C1 segment of cervical spinal cord (tissue), 14 donors: ENCODE data around the gene CAMK2G.
"Not testable (repeated sequence)": the region's sequence is repeated elsewhere in the genome, so short reads cannot be mapped to it uniquely, and the experiment has no call there.

Experiments
- DNase-seq, 14 donors: peaks; one replicate each; lab custom pipeline; 2025; lab: John Stamatoyannopoulos, UW

CAMK2G gene

DNA sequence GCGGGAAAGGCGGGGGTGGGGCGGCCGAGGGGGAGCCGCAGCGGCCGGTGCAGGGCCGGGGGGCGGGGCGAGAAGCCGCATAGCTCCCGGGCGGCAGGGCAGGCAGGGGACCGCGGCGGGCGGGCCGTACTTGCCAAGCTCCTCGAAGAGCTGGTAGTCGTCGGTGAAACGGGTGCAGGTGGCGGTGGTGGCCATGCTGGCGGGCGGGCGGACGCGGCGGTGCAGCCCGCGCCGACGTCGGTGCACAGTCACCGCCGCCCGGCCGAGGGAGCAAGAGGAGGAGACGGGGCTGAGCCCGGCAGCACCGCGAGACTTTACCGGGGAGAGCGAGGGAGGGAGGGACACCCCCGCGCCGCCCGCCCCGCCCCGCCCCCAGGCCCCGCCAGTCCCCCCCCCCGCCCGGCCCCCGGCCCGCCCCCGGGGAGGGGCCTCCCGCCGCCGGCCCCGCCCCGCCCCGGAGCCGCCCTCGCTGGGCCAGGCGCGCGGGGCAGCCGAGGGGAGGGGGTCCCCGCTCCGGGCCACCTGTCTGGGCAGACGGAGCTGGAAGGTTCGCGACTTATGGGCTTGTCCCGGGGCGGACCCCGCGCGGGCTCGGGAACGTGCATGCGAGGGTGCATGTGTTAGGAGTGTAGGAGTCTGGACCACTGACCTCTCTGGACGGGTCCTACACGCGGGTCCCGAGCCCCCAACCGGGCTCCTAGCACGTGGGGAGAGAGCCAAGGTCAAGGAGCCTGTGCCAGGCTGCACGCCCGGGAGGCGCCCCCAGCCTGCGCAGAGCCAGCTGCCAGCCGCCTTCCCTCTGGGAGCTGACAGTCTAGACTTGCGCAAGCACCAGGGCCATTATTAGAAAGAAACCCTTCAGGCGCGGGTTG, at the start of gene CAMK2G:
Gene CAMK2G, minus strand, starts transcription at position 289 of the 872 bp plus-strand sequence. Its CDS starts 94 bp downstream, at position 195.
- DNase-seq: peak in 13 of 14 donors; percentile 21 to 77 (median 65)

DNA sequence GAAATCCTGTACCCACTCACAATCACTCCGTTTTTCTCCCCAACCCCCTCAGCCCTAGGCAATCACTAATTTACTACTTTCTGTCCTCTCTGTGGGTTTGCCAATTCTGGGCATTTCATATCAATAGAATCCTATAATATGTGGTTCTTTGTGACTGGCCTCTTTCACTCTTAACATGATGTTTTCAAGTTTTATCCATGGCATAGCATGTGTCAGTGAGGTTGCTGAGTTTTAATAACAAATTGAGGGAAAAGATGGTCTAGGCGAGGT, 48.4 kb upstream of the CAMK2G start:
- DNase-seq: no peak

DNA sequence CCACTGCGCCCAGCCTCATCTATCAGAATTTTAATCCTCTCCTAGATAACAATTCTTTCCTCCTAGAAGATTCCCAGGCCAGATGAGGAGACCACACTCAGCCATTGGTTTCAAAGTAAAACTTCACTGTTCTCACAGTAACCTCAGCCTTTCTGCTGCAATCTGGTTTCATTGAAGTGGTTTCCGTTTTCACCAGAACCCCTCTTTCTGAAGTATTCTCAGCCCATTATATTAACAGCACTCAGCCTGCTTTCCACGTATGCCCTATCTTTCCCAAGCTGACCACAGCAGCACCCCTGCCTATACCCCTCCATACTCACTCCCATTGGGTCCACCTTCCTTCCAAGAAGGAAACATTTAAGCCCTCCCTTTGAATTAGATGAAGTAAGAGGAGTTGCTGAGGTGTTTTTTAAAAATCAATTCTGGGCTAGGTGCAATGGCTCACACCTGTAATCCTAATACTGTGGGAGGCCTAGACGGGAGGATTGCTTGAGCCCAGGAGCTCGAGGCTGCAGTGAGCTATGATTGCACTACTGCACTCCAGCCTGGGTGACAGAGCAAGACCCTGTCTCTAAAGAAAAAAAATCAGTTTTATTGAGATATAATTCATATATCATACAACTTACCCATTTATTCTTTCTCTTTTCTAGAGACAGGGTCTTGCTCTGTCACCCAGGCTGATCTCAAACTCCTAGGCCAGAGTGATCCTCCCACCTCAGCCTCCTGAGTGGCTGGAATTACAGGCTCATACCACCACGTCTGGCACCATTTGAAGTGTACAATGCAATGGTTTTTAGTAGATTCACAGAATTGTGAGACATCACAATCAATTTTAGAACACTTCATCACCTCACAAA, 47.9 kb upstream of the CAMK2G start:
- DNase-seq: no peak

DNA sequence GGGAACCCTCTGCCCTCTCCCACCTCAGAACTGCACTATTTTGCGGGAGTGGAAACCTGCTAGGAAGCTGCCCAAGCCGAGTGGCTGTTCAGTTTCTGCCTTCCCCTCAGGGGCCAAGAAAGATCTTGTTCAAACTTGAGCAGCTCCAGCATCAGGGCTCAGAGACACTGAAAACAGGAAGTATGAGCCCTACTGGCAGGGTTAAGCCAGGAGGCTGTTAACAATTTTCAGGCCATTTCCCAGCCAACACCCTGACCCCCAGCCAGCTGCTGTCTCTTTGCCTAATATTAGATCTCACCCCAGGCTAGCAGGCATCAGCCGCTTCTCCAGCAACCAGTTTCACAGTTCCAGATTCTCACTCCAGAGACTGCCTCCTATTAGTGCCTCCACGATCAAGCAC, 45.7 kb upstream of the CAMK2G start:
- DNase-seq: peak in 3 of 14 donors; percentile 5 to 19 (median 8)

DNA sequence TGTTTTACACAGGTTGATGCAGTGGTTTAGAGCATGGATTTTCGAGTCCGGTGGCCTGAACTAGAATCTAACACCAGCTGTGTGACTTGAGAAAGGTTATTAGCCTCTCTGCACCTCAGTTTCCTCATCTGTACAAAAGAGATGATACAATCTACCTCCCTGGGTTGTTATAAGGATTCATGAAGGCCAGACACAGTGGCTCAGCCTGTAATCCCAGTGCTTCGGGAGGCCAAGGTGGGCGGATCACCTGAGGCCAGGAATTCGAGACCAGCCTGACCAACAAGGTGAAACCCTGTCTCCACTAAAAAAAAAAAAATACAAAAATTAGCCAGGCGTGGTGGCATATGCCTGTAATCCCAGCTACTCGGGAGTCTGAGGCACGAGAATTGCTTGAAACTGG, 45.1 kb upstream of the CAMK2G start:
- DNase-seq: not testable (repeated sequence)

DNA sequence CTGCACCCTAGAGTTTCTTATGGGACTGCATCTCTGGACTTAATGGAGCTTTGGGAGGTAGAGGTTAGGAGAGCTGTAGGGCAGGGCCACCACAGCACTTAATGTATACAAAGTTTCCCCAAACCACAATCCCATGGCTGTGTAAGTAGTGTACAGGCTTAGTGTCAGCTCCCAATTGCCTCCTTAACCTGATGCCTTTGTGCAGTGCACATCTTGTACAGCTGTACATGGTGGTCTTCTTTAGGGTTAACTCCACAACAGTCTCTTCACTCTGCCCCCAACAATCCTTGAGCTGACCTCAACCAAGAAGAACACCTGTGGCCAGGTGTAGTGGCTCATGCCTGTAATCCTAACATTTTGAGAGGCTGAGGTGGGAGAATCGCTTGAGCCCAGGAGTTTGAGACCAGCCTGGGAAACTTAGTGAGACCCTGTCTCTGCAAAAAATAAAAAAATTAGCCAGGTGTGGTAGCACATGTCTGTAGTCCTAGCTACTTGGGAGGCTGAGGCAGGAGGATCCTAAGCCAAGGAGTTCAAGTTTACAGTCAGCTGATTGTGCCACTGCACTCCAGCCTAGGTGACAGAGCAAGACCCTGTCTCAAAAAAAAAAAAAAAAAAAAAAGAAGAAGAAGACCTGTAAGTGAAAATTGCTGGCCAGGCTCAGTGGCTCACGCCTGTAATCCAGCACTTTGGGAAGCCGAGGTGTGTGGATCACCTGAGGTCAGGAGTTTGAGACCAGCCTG, 43.4 kb upstream of the CAMK2G start:
- no peak for DNase-seq

DNA sequence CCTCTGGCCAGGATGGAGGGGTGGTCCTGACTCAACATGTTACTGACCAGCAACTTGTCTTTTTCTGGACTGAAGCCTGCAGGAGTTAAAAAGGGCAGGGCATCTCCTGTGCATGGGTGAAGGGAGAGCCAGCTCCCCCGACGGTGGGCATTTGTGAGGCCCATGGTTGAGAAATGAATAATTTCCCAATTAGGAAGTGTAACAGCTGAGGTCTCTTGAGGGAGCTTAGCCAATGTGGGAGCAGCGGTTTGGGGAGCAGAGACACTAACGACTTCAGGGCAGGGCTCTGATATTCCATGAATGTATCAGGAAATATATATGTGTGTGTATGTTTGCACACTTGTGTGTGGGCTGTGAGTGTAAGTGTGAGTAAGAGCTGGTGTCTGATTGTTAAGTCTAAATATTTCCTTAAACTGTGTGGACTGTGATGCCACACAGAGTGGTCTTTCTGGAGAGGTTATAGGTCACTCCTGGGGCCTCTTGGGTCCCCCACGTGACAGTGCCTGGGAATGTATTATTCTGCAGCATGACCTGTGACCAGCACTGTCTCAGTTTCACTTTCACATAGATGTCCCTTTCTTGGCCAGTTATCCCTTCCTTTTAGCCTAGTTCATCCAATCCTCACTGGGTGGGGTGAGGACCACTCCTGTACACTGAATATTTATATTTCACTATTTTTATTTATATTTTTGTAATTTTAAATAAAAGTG, 42.6 kb upstream of the CAMK2G start:
- DNase-seq: no peak

DNA sequence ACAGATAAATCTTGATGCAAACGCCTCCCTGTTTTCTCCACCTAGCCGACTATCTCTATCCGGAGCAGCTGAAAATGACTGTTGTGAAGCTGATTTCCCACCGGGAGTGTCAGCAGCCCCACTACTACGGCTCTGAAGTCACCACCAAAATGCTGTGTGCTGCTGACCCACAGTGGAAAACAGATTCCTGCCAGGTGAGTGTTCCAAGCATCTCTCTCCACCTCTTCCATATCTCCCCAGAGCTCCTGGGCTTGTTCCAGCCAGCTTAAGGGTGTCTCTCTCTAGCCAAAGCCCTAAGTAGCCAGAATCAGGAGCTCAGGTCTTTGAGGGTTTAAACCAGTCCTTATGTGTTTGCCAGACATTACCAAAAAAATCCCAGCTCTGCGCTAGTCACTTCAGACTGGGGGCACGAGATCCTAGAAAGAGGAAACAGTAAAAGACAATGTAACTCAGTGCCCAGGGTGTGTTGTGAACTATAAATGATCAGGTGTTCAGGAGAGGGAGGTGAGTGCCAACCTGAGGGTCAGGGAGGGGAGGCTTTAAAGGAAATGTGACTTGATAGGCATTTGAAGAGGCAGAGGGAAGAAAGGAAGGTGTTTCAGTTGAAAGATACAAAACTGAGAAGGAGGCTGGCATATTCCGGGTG, 41.0 kb upstream of the CAMK2G start:
- no peak for DNase-seq

DNA sequence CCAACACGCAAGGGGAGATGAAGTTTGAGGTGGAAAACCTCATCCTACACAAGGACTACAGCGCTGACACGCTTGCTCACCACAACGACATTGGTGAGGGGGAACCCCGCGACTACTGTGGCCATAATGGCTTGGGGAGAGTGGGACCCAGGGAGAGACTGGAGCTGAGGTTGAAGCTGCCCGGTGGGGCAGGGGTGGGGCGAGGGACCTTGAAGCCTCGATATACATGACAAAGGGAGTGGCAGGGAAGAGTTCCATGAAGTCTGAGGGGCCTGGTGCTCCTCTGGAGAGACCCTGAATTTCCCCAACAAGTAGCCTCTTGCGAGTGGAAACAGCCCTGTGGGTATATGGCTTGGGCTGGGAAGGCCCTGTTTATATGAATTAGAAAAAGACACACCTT, 39.7 kb upstream of the CAMK2G start:
- no peak for DNase-seq

DNA sequence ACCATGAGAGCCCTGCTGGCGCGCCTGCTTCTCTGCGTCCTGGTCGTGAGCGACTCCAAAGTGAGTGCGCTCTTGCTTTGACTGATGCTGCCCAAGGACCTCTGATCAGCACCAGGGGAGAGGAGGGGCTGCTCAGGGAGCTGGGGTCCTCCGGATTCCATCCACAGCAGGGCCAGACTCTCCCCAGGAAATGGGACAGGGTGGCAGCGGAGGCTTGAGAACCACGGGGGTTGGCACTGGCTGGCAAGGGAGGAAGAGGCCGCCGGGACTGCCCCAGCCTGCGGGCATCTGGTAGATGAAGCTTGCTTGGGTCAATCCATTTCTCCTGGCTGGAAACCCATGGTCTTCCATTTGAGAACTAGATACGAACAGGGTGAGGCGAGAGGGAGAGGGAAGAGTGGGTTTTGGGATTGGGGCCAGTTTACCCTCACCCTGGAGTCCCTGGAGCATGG, 37.2 kb upstream of the CAMK2G start:
- DNase-seq: no peak

DNA sequence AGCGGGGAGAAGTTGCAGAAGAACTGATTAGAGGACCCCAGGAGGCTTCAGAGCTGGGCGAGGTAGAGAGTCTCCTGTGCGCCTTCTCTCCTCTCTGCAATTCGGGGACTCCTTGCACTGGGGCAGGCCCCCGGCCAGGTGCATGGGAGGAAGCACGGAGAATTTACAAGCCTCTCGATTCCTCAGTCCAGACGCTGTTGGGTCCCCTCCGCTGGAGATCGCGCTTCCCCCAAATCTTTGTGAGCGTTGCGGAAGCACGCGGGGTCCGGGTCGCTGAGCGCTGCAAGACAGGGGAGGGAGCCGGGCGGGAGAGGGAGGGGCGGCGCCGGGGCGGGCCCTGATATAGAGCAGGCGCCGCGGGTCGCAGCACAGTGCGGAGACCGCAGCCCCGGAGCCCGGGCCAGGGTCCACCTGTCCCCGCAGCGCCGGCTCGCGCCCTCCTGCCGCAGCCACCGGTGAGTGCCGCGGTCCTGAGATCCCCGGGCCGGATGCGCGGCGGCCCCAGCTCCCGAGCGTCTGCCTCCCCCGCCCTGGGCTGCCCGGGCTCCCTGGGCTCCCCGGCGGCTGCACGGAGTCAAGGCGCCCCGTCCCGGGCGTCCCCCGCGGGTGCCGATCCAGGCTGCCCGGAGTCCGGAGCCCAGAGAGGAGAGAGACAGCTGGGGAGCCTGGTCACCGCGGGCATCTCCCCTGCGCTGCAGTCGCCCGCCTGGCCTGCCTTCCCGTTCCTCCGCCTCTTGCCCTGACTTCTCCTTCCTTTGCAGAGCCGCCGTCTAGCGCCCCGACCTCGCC, 36.6 kb upstream of the CAMK2G start, which contains the start of gene PLAU:
Gene PLAU, plus strand, starts transcription at position 369 of the 789 bp plus-strand sequence. CDS start 424 bp downstream, outside the sequence.
- DNase-seq: peak in 5 of 14 donors; percentile 10 to 56 (median 25)

DNA sequence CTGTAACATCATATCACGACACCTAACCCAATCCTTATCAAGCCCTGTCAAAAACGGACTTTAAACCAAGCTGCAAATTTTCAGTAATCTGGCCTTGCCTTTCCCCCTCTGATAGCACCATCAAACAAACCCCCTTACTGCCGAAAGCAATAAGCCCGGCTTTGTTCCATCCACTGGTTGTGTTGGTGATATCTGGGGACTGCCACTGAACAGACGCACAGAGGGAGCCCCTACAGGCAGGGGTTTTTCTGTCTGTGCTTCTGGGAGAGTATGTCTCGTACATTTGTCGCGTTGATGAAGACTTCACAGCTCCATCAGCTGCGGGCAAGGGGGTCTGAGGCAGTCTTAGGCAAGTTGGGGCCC, 36.0 kb upstream of the CAMK2G start:
- DNase-seq: no peak

DNA sequence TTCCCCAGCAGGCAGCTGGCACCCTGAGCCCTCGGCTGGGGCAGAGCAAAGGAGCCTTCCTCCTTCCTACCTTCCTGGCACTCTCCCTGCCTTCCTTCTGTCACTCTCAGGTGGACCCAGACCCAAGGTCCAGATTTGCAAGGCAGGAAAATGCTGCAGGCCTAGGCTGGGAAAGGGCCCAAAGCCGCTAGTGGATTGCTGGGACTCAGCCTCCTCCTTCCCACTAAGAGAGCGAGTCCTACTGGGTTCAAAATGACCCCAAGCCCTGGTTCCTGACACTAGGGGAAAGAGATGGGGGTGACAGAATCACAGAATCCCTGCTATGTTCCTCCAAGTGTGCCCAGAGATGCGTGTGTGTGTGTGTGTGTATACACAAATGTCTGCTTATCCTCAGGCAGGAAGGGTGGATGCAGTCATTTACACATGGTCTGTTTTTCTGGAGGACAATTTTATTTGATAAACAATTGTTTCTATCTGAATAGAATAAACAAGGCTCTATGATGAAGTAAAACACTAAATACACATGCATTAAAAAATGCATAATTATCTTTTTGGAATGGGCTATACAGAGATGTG, 35.3 kb upstream of the CAMK2G start:
- no peak for DNase-seq

DNA sequence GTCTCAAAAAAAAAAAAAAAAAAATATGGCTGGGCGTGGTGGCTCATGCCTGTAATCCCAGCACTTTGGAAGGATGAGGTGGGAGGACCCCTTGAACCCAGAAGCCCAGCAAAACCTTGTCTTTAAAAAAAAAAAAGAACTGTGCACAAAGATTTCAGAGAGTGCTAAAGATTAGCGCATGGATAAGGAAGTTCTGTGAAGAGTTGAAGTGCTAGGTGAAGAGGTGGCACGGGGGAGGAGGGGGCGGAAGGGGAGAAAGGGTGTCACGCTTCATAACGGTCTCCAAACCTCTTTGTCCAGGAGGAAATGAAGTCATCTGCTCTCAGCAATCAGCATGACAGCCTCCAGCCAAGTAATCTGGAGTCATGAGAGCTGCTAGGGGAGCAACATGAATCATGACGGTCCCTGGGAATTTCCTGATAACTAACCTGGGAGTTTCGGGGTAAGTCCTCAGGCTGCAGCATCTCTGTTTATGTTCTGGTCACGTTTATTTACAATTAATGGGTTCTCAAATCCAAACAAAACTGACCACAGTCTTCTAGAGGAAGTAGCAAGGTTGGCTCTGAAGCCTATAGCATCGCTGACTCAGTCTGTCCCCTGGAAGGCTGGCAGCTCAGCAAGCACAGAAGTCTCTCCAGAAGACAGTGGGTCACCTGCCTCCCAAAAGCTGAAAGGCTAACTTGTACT, 34.6 kb upstream of the CAMK2G start:
- peak in 1 of 14 donors; percentile 20 for DNase-seq

DNA sequence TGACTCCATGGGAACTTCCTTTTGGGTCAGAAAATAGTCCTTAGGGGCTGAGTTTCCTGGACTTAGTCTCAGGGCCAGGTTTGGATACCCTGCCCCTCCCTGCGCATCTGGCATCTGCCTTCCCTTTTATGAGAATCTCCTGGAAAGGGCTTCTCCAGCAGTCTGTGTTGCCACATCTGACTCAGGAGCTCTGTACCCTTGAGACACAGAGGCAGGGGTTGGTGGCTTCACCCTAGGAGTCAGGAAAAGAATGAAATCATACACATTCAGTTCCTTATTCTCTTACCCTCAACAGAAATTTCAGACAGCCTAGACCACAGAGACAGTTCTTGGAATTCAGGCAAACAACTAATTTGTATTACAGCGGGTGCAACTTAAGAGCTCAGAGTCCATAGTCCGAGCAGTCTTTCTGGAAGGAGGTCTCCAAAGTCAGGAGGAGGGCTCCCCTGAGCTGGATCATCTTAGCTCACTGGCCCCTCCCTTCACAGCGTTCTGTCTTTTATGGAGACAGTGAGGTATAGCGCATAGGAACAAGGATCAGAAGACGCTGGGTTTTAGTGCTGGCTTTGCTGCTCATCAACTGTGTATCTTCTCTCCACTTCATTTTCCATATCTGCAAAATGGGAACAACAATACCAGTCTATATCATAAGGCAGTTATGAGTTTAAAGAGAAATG, 33.6 kb upstream of the CAMK2G start:
- DNase-seq: peak in 1 of 14 donors; percentile 9

DNA sequence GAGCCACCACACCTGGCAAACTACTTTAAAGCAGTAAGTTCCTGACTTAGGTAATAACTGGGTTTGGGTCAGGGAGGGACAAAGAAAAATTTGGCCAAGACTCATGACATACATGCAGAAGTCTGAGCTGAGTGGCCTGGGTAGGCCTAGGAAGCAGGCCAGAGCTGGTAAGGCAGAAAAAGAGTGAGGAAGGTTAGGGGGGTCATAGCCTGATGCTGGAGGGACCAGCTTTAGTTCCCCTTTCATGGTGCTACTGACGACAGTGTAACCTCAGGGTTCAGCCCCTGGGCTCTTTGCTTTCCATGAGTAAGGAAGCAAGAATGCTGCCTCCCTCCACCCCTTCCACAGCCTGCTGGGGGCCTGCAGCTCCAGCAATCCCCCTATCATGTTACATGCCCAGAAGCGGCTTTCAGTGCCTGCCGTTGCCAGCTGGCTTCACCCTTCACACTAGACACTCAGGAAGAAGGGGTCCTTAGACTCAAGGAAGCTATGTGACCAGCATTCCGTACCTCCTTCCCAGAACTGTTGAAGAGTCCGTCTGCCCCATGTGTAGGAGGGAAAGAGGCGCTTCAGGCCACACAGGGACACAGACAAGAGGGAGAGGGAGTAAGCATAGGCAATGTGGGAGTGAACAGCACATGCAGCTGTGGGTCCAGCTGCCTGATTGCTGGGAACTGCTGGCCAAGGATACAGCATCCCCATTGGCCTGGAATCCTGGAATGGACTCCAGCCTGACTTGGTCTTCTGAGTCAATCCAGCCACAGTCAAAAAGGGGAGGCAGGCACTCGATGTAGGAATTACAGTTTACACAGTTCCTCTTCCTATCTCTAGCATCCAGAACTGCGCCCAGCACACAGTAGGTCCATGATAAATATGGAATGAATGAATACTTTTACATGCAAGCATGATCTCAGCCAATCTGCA, 32.4 kb upstream of the CAMK2G start:
- DNase-seq: peak in 2 of 14 donors; percentile 14 to 61
